GM19240 (cell line): ENCODE measurements around the gene DPP4.
"Not testable (repeated sequence)": the region's sequence is repeated elsewhere in the genome, so short reads cannot be mapped to it uniquely, and the experiment has no call there.

Experiments used
- DNase-seq: peaks from one replicate; pipeline ENCODE4 v3.0.0; 2011; ENCODE audit warnings: low spot score; ENCODE audit not compliant: insufficient read length

DPP4 gene

DNA sequence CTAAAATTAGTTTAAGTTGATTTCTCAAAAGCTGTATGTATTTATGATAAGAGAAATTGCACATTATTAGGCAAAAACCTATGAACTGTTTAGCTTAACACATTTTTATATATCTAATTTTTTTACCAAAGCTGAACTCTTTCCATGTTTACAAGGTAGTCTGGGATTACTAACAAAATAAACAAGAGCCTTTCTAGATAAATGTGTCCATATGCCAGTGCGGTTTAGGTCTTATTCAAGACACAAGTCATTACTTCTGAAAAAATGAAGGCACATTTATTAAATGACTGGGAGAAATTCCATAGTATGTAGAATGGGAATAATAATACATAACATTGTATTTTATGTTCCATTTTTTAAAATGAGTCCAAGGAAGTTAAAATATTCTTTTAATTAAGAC is 82.0 kb downstream of the DPP4 start:
- no peak for DNase-seq

DNA sequence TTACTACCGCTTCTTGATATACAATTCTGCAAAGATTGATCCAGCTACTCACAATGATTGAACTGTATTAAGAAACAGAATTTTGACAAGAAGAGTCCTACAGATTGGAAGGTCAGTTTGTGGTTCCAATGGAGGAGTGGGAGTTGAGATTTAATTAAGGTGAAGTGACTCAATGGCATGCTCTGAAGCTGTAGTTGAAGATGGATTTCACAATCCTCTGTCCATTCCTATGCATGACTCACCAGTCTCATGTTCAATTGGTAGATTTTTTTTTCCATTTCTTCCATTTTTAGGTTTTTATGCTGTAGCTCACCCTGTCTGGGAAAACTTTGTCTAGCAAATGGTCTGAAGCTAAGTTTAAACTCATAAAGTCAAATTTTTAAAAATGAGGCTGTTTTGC is 83.3 kb downstream of the DPP4 start:
- no peak for DNase-seq

DNA sequence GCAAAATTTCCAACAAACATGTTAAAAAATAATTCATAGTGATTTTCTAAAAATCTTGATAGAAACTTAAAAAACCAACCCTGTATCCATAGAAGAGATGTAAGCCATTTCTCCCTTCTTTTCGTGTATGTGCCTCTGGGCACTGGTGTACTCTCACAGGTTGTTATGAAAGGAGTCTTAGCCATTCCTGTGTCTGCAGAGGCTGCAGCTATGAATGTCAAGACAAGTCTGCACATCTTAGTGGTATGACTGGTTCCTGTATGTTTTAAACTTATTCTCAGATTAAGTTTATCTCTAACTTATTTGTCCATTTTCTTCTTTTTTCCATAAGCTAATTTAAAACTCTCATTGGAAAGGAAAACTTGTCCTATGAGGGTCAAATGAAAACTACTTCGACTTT is 84.0 kb downstream of the DPP4 start:
- no peak for DNase-seq

DNA sequence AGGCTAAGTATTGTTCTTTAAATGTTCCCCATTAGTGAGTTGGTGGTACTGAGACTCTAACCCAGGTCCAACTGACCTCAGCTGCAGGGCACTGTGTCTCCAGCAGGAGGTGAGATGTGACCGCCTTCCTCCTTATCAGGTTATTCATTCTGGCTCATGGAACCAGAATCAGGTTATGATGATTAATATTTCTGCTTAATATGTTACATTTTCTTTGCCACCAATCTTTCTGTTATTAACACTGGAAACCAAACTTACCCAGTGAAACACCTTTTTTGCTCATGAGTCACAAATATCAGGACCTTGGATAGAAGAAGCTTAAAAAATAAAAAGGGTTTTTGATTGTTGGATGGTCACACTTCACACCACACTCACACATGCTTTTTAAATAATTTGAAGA is 85.4 kb downstream of the DPP4 start:
- DNase-seq: no peak

DNA sequence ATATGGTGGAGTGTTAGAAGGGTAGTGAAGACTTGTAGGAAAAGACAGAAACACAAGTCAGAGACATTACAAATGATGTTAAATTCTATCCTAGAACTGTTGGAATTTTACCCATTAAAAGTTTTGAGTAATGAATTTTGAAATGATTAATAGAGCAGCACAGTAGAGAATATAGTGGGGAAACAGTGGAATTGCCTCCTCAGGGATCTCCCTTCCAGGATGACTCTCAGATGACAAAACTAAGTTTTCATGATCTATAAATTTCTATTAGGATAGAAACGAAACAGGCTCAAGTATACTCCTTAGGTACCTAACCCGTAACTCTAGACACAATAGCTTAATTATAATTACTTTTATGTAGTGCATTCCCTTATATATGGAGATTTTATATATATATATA is 86.7 kb downstream of the DPP4 start:
- DNase-seq: no peak

DNA sequence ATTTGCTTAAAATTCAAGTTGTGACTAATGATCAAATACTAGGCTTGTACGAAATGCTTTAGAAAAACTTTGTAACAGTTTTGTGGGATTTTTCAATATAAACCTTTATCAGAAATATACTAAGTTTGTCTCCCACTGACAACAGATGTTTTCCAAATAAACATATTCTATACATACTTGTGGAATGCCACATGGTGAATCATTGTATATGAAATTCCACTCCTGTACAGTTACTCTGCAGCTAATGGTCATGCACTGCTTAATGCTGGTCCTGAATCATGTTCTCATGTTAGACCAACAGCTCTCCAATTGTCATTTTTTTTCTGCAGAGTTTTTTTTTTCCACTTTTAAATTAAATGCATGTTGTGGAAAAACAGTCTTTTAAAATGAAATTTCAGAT is 90.1 kb downstream of the DPP4 start:
- no peak for DNase-seq

DNA sequence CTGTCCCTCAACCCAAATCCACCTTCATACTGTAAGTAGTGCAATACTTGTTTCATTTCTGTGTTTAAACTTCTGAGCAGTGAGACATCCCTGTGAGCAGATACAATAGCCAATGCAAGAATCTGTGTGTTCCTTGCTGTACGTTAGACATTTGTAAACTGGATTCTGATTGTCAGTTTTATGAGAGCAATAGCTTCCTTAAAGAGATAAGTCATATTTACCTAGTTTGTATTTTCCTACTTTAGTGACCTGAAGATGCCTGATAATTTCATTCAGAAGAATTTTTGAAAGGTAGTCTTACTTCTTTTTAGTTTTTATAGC is 90.7 kb downstream of the DPP4 start:
- no peak for DNase-seq

DNA sequence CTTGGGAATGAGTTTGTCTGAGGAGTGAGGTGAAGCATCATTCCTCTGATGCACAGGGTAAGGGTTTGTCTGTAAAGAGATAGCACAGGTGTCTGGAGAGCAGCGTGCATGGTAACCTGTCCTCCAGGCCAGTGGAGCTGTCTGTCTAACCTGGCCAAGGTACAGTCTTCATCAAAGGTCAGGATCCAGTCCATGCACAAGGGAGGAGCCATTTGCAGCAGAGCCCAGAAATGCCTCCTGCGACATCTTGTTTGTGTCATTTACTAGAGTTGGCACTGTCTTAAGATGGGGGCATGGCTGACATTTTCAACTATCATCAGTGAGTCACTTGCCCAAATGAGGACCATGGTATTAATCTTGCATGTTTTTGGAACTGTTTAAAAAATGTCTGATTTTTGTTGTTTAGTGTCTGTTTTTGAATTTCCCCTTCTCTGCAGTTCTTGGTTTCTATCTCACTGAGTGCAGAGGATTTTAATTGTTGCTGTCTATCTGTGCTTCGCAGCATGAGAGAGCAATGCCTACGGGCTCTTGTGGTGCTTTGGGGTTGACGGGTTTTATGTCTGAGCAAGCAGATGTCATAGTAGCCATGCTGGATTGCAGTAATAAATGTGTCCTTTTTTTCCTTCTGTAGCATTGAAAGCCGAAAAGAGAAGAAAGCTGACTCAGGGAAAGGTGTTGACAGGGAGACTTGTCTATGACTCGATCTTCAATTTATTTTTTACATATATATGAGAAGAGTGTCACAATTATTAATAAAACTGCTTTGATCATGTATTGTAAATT is 91.3 kb downstream of the DPP4 start:
- DNase-seq: no peak

DNA sequence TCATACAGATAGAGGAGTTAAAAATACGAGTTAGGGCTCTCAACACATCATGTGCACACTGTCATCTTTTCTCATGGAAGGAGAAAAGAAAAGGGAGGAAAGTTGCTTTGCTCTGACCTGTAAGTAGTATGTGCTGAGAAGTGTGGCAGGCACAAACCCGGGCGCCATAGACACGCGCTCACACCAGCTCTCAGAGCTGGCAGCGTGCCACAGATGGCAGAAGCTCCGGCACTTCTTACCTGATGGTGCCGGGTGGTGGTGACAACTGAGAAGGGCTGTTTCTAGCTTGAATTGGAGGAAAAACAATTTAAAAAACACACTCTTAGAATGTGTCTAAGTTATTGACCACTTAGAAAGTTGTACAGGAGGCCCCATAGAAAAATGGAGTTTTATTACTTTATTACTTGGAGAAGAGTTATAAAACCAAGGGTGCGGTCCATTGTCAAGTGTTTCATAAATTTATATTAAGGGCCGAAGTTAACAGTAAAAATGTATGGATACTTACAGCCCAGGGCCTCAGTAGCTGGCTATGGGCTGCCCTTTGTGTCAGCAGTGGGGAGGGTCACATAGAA is 92.2 kb downstream of the DPP4 start:
- DNase-seq: no peak

DNA sequence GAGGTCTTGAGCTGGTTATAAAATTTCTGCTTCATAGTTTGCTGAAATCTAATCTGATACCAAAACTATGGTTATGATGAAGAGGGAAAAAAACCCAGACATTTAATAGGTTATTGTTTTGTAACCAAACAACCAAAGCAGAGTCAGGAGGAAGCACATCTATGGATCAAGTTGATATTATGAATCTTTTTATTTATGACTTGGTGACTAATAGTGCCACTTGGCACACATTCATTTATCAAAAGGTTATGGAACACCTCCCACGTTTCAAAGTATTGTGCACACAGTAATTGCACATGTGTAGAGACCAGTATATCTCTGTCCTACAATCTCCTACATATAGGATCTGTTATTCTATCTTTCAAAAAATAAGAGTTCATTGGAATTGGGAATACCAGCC is 93.0 kb downstream of the DPP4 start:
- no peak for DNase-seq

DNA sequence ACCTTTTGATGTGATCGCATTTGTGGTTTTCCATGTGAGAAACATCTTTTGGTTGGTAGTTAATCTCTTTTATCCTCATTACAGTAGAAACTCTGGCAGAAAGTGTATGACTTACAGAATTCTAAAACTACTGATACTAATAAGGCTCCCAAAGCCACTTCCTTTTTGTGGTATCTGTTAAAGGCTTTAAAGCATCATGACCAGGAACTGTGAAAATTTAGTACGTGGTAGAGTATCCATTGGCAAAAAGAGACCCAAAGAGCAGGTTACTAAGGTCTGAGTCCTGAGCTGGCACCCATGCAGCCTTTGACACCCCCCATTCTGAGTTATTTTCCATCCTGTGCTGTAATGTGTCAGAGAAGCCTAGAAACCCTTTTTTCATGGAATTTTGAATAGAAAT is 94.5 kb downstream of the DPP4 start:
- DNase-seq: no peak

DNA sequence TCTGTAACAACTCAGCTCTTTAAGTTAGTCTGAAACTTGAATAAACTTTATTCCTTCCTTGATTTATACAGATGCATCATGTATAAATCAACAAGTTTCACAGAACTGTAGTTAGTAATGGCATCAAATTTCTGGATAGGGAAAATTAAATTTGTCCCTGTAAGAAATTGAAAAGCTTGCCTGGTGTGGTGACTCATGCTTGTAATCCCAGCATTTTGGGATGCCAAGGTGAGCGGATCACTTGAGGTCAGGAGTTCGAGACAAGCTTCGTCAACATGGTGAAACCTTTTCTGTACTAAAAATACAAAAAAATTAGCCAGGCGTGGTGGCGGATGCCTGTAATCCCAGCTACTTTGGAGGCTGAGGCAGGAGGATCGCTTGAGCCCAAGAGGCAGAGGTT is 96.1 kb downstream of the DPP4 start:
- DNase-seq: not testable (repeated sequence)

DNA sequence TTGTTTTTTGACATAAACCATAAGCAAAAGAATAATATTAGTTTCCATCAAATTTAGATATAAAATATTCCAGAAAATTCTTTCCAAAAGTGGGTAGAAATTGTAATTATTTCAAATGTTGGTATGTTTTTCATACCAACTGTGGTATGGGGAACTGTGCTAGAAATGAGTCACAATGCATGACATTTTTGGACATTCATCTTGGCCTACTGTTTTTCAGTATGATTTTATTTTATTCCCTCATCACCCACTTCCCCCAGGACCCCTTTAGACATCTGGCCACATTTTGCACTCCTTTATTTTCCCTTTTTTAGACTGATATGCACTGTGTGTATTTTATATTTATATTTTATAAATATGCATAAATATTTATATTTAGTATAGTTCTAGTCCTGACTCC is 97.1 kb downstream of the DPP4 start:
- DNase-seq: no peak

DNA sequence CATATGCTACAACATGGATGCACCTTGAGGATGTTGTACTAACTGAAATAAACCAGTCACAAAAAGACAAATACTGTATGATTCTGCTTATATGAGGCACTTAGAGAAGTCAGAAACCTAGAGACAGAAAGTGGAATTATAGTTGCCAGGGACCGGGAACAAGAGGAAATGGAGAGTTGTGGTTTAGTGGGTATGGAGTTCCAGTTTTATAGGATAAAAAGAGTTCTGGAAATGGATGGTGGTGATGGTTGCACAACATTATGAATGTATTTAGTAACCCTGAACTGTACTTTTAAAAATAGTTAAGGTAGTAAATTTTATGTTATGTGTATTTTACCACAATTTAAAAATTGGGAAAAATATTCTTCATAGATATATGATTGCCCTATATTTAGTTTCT is 97.7 kb downstream of the DPP4 start:
- no peak for DNase-seq

DNA sequence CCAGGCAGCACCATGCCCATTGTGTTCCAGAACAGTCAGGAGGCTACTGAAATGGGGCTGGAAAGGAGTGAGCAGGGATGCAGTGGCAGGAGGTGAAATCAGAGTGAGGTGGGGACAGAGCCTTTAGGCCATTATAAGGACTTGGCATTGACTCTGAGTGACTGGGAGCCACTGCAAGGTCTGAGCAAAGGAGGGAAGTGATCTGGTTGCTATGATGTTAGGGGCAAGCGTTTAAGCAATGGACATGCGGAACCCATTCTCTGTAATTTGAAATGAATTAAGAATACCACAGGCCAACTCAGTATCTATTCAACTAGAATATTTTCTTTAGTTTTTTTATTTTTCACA is 98.2 kb downstream of the DPP4 start:
- no peak for DNase-seq

DNA sequence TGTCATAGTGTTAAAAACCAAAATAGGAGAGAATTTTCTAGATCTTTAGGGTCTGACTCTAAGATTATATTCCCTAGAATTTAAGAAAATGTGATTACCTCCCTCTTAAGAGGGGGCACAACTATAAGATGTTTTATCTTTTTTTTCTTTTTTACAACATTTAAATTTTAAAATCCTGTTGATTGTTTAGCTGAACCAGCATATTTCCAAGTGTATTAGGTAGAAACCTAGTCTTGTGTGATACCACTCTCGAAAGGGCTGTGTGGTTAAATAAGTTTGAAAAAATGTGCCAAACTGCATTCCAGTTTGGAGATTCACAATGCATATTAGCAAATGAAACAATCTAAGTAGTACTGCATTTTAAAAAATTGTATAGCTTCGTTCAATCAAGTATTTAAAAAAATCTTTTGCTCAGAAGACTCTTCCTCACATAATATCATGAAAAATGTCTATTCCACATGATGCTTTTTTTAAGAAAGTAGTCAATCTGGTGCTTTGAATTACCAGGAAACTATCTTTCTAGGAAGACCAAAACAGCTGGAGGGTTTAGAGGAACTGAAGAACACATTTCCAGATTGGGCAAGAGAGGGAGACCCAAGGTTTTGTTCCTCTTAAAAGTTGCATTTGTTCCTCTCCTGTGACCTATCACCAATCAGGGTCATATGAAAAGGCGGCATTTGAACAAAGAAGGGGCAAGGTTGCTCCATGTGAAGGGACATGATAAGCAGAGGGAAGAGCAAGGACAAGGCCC is 98.8 kb downstream of the DPP4 start:
- no peak for DNase-seq

DNA sequence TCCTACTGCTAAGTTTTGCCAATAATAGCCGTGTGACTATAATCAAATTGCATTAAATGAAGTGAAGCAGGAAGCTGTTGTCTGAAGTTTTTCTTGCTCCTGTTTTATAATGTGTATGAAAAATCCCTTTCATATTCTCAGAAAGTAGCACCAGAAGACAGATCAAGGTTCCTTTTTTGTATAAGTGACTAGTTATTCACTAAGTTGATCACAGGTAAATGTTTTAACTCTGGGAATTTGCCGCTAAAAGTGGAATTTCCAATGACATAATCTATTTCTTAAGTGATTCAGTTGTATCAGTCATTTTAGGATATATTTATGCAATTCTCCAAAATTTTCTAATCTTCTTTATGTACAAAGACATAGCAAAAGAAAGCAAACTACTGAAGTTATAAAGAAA is 99.6 kb downstream of the DPP4 start:
- DNase-seq: no peak

DNA sequence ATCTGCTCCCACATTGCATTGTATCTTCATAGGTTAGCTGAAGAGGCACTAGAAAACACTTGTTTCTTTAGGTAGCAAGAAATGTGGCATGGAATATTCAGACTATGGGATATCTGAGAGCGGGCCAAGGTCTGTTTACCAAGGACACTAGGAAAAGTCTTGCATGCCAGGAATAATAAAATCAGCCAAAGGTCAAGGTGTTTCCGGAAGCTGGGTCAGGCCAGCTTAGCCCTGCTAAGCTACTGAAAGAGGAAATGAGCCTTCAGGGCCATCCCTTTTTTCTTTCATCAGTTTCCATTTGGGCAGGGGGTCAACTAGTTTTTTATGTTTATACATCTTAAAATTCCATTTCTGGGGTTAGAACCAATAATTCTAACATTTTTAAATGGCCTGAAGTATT is 101.1 kb downstream of the DPP4 start:
- no peak for DNase-seq

DNA sequence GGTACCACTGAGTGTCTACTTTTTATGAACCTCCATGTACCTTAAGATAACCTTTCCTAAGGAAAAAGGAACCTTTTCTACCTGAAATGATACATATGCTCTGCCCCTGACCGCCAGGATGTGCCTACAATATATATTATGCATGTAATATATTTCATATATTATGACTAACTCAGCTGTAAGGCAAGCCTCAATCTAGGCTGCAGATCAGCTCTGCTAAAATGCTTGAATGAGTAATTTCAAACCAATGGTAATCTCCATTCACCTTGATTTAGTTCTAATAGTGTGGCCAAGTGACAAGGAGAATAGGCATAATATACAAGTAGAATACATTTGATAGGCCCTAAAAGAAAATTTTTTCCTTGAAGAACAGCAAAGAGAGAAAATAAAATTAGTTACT is 101.8 kb downstream of the DPP4 start:
- DNase-seq: no peak

DNA sequence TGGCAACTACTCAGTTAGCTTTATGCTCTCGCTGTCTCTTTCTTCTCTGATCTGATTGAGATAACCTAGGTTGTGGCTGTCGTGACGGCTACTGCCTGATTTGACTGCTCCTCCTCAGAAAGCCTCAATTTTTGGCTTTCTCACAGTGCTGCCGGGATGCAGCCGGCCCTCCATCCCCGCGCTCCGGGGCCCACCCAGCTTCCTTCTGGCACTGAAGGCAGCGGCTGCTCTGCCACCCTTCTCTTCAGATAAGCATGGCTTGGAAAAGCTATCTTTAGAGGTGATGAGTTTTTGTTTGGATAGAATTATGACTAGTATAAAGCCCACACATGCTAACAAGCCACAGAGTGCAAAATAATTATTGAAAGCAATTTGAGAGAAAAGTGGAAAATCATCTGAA is 102.5 kb downstream of the DPP4 start:
- DNase-seq: no peak

DNA sequence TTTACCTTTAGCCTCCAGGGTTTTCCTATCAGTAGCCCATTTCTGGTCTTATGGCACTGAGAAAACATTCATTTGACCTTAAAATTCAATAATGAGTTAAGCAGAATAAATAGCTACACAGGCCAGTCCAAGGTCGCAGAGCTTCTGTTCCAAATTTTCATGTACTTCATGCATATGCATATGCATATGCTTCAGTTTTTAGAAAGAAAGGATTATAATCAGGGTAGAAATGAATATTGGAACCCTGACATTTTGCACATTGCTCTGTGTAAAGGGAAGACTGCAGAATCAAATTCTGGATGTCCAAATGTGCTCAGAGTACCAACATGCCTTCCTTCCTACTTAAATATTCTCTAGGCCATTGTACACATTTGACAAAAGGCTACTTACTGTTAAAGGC is 104.9 kb downstream of the DPP4 start:
- no peak for DNase-seq

DNA sequence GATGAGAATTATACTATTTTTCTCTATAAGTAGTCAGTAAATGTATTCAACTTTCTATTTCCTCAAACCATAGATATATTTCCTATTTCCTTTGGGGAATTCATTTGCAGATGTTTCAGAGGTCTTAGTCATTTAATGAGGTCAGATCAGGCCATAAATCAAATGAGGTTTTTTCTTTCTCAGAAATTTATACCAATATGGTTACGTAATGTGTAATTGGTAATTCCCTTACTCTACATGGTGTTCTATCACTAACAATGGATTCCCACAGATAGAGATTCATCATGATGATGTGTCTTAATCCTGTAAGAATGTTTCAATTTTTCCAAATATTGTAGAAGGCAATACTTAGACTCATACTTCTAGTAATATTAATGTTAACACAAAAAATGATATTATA is 108.0 kb downstream of the DPP4 start:
- no peak for DNase-seq

DNA sequence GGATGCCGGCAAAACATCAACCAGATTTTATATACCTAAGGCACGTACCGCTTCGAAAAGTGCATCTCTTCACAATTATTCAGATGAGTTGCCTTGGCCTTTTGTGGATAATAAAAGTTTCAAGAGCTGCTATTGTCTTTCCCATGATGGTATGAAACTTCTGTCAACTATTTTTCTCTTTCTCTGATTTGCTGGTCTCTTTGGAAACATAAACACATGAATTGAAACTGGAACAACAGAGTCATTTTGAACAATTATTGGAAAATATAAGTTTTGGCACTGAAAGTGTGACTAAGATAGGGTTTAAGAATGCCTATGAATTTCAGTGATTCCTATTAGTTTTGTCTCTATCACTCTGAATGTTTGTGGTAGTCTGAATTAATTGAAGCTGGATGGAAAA is 109.9 kb downstream of the DPP4 start:
- no peak for DNase-seq
